IMR-90 (cell line): ENCODE results near the gene CARD16. TPM values are rescaled to one million over a fixed set of nuclear protein-coding genes. Genes with fewer than 3 reads are reported as not detected.

Experiments used
- ATAC-seq: fragments of 200-7000 bp; cut with Tn5 transposase; 2 replicates; pipeline ENCODE4 v1.9.1; 2020; ENCODE audit warnings: low read depth, mild to moderate bottlenecking, moderate library complexity
- BruUV-seq: library from RNA; stranded (reverse); fragments of 400-500 nt; replicated peaks from 2 replicates; lab custom pipeline; 2021; lab: Mats Ljungman, UMichigan
- CTCF ChIA-PET: fragments of 300-600 bp; formaldehyde crosslinking; extraction: SDS; loops from one replicate; lab custom pipeline; 2021; ENCODE audit warnings: antibody characterized with exemption; lab: Yijun Ruan, JAX
- POLR2A ChIA-PET: fragments of 300-600 bp; sonication (Branson Sonifier 250); formaldehyde crosslinking; loops from one replicate; lab custom pipeline; 2022; ENCODE audit warnings: antibody characterized with exemption; ENCODE audit not compliant: unreplicated experiment; lab: Charles Lee
- DNase-seq: peaks from one replicate; pipeline ENCODE4 v3.0.0; 2013
- H2AFZ ChIP-seq: replicated peaks from 2 replicates; pipeline ENCODE3; 2013; ENCODE audit warnings: low read length, mild to moderate bottlenecking; ENCODE audit not compliant: poor library complexity
- H2AK5ac ChIP-seq: 2 replicates; pipeline ENCODE4 v1.6.1; 2013; ENCODE audit warnings: low read depth, low read length, inconsistent platforms
- H2AK9ac ChIP-seq: replicated peaks from 2 replicates; pipeline ENCODE3; 2013; ENCODE audit warnings: mild to moderate bottlenecking, low read depth, low read length, moderate library complexity; ENCODE audit not compliant: poor library complexity
- H2BK120ac ChIP-seq: 2 replicates; pipeline ENCODE4 v1.6.1; 2013; ENCODE audit warnings: low read depth, low read length, inconsistent platforms
- H2BK15ac ChIP-seq: 3 replicates; pipeline ENCODE4 v1.6.1; 2013; ENCODE audit warnings: low read depth, low read length, inconsistent platforms
- H2BK20ac ChIP-seq: 2 replicates; pipeline ENCODE4 v1.6.1; 2013; ENCODE audit warnings: low read depth, mild to moderate bottlenecking, inconsistent platforms, low read length, moderate library complexity
- H2BK5ac ChIP-seq: 2 replicates; pipeline ENCODE4 v1.6.1; 2013; ENCODE audit warnings: mild to moderate bottlenecking, low read depth, low read length, inconsistent platforms; ENCODE audit not compliant: poor library complexity, severe bottlenecking
- H3K14ac ChIP-seq: replicated peaks from 2 replicates; pipeline ENCODE4 v1.6.1; 2013; ENCODE audit warnings: low read depth, low read length, inconsistent platforms
- H3K18ac ChIP-seq: 2 replicates; pipeline ENCODE4 v1.6.1; 2013; ENCODE audit warnings: low read depth, low read length, control low read depth
- H3K23ac ChIP-seq: 2 replicates; pipeline ENCODE4 v1.6.1; 2013; ENCODE audit warnings: low read depth, low read length, inconsistent platforms
- H3K27ac ChIP-seq: 2 replicates; pipeline ENCODE4 v1.5.1; 2013; ENCODE audit warnings: mild to moderate bottlenecking, control low read depth, low read length; ENCODE audit not compliant: insufficient read depth
- H3K27me3 ChIP-seq: 2 replicates; pipeline ENCODE4 v1.6.1; 2013; ENCODE audit warnings: low read length; ENCODE audit not compliant: control insufficient read depth, insufficient read depth
- H3K36me3 ChIP-seq: 2 replicates; pipeline ENCODE4 v1.6.1; 2013; ENCODE audit warnings: low read length, mixed read lengths; ENCODE audit not compliant: control insufficient read depth, insufficient read depth
- H3K4ac ChIP-seq: 2 replicates; pipeline ENCODE4 v1.6.1; 2013; ENCODE audit warnings: low read depth, low read length, inconsistent platforms
- H3K4me1 ChIP-seq: 2 replicates; pipeline ENCODE4 v1.6.1; 2013; ENCODE audit warnings: low read length, mixed read lengths; ENCODE audit not compliant: control insufficient read depth, insufficient read depth
- H3K4me2 ChIP-seq: 2 replicates; pipeline ENCODE4 v1.6.1; 2013; ENCODE audit warnings: low read depth, mild to moderate bottlenecking, control low read depth, low read length, moderate library complexity
- H3K4me3 ChIP-seq: 2 replicates; pipeline ENCODE4 v1.5.1; 2013; ENCODE audit warnings: low read depth, mild to moderate bottlenecking, control low read depth, low read length, moderate library complexity; ENCODE audit not compliant: insufficient read depth
- H3K56ac ChIP-seq: 2 replicates; pipeline ENCODE4 v1.6.1; 2013; ENCODE audit warnings: low read length, inconsistent platforms; ENCODE audit not compliant: insufficient read depth; ENCODE audit errors: extremely low read depth
- H3K79me1 ChIP-seq, 2 experiments: 2 replicates each; pipeline ENCODE4 v1.6.1; 2013; ENCODE audit warnings: low read length in 2 of 2, inconsistent platforms in 1 of 2, low read depth in 1 of 2
- H3K9ac ChIP-seq: 2 replicates; pipeline ENCODE4 v1.6.1; 2013; ENCODE audit warnings: low read depth, low read length, control low read depth
- H3K9me1 ChIP-seq: 2 replicates; pipeline ENCODE4 v1.6.1; 2013; ENCODE audit warnings: low read length, inconsistent platforms; ENCODE audit not compliant: insufficient read depth
- H3K9me3 ChIP-seq: 2 replicates; pipeline ENCODE4 v1.6.1; 2013; ENCODE audit warnings: low read length; ENCODE audit not compliant: control insufficient read depth, insufficient read depth
- H4K20me1 ChIP-seq: 2 replicates; pipeline ENCODE4 v1.6.1; 2013; ENCODE audit warnings: low read length, inconsistent platforms; ENCODE audit not compliant: insufficient read depth
- H4K5ac ChIP-seq: 2 replicates; pipeline ENCODE4 v1.6.1; 2013; ENCODE audit warnings: mild to moderate bottlenecking, low read depth, low read length, control low read depth
- H4K8ac ChIP-seq, 2 experiments: 2 replicates each; pipeline ENCODE4 v1.6.1; 2013; ENCODE audit warnings: low read depth in 2 of 2, low read length in 2 of 2, control low read depth in 1 of 2, inconsistent platforms in 1 of 2
- H4K91ac ChIP-seq: 2 replicates; pipeline ENCODE4 v1.6.1; 2013; ENCODE audit warnings: low read depth, low read length, inconsistent platforms; ENCODE audit not compliant: insufficient read depth
- WGBS, 2 experiments: methylation state at CpG; one replicate each; pipeline versions ENCODE4 v1.1.5 to v1.1.7; 2013; ENCODE audit warnings: missing lambda C conversion rate in 2 of 2; ENCODE audit not compliant: insufficient read length in 1 of 2; ENCODE audit errors: extremely low coverage in 2 of 2; 5-methylcytosine and 5-hydroxymethylcytosine counted together
- dilution Hi-C: fragments of 300-500 bp; cut with HindIII; formaldehyde crosslinking; loops from one replicate; pipeline ENCODE4 v1.14.3; 2018; ENCODE audit warnings: low sequenced_read_pairs; ENCODE audit not compliant: unreplicated experiment
- in situ Hi-C: fragments of 300-500 bp; cut with MboI; formaldehyde crosslinking; loops from 3 replicates; pipeline ENCODE4 v1.14.3; 2019; ENCODE audit warnings: low sequenced_read_pairs, inconsistent platforms, mixed read lengths
- intact Hi-C: fragments of 100-400 bp; cut with micrococcal nuclease; formaldehyde crosslinking; loops from 2 replicates; pipeline ENCODE4 v1.10.0; 2022
- polyA plus RNA-seq, 3 experiments: library from polyadenylated mRNA; depleted of rRNA; stranded (reverse); fragments of >200 nt; gene quantifications; 2 replicates each; pipeline ENCODE4 v1.2.3, GENCODE V29; 2012; ENCODE audit warnings: low replicate concordance in 1 of 3
- total RNA-seq: library from RNA; depleted of rRNA; stranded (reverse); fragments of >200 nt; gene quantifications from 2 replicates; pipeline ENCODE4 v1.2.3, GENCODE V29; 2012
- TF ChIP-seq, protein P1 (sequence below): fragments of 150-350 bp; IDR thresholded peaks from 2 replicates; pipeline ENCODE4 v1.6.1; 2017; ENCODE audit warnings: mild to moderate bottlenecking, antibody characterized with exemption, low read length, low read depth

CARD16 gene
- total and polyA plus RNA-seq, 2 of the 4 experiments (the other 2 are of a cell fraction) = 7.9 to 29.2 TPM

DNA sequence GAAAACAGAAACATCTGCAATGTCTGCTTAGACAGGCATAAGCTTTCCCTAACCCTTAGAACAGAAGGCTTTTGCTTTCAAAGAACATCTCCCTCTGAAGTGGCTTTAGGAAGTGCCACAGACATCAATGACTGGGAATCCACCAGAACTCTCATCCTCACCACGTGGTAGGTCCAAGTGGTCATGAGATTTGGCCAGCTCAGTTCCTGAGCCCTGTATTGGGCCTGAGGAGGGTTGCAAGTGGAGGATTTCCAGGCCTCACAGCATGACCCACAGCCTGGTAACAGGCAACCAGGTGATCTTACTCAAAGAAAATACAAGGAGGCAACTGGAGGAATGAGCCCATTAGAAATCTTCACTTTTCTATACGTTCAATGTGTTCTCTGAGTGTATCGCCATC is 11.8 kb downstream of the CARD16 start:
- Histone ChIP-seq H4K5ac (peak overlapping the region; percentile 67), H3K14ac (peak overlapping the region; percentile 84), H3K27me3 (no peaks in the 10 kb centered on the region), H3K4ac (peak overlapping the region; percentile 63), H2AK5ac (peak overlapping the region; percentile 67; the same call in 1 of the 2 replicates), H3K56ac (no peak overlapping the region), H3K4me1 (peaks cover 4% of the 10 kb centered on the region), H2AK9ac (no peak overlapping the region), H2BK5ac (no peak overlapping the region), H3K9ac (peak overlapping the region; percentile 21; the same call in 1 of the 2 replicates), H3K18ac (peak overlapping the region; percentile 2; the same call in 1 of the 2 replicates), H3K4me3 (peak overlapping the region; percentile 17; the same call in 1 of the 2 replicates), H4K8ac (peak overlapping the region in 1 of 2 experiments; percentile 47; a peak in 1 of 4 replicates), H2BK15ac (peak overlapping the region; percentile 41; the same call in 1 of the 3 replicates), H3K9me1 (peaks cover 3% of the 10 kb centered on the region; the same call in 1 of the 2 replicates), H3K36me3 (peaks cover 17% of the 10 kb centered on the region), H4K20me1 (no peaks in the 10 kb centered on the region), H4K91ac (no peak overlapping the region), H2BK20ac (peak overlapping the region; percentile 65), H3K9me3 (no peaks in the 10 kb centered on the region), H3K27ac (no peak overlapping the region), H3K23ac (peak overlapping the region; percentile 89; the same call in 1 of the 2 replicates), H2BK120ac (peak overlapping the region; percentile 59; the same call in 1 of the 2 replicates), H3K4me2 (peak overlapping the region; percentile 62; the same call in 1 of the 2 replicates), H2AFZ (peak overlapping the region; percentile 40), H3K79me1 (peaks cover 3 to 17% of the 10 kb centered on the region in 2 experiments; a peak in 2 of 4 replicates)
- ATAC-seq = no peak
- intact Hi-C loops (no loop called here), dilution Hi-C loops (no loop called here), in situ Hi-C loops (no loop called here)
- DNase-seq = no peak
- ChIA-PET POLR2A (no interaction called here), CTCF (no interaction called here)
- no TSS peak for BruUV-seq
- no CpG with 5 or more reads among the region's 3 CpGs for WGBS, 2 experiments
- TF ChIP-seq, protein P1, sequence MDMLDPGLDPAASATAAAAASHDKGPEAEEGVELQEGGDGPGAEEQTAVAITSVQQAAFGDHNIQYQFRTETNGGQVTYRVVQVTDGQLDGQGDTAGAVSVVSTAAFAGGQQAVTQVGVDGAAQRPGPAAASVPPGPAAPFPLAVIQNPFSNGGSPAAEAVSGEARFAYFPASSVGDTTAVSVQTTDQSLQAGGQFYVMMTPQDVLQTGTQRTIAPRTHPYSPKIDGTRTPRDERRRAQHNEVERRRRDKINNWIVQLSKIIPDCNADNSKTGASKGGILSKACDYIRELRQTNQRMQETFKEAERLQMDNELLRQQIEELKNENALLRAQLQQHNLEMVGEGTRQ = no peak
